ENCODE results near the gene DTX4. TPM values are rescaled to one million over a fixed set of nuclear protein-coding genes. Genes with fewer than 3 reads are reported as not detected.
"Not testable (repeated sequence)": the region's sequence is repeated elsewhere in the genome, so short reads cannot be mapped to it uniquely, and the experiment has no call there.

The DTX4 gene
- total RNA-seq = 42.0 TPM

DNA sequence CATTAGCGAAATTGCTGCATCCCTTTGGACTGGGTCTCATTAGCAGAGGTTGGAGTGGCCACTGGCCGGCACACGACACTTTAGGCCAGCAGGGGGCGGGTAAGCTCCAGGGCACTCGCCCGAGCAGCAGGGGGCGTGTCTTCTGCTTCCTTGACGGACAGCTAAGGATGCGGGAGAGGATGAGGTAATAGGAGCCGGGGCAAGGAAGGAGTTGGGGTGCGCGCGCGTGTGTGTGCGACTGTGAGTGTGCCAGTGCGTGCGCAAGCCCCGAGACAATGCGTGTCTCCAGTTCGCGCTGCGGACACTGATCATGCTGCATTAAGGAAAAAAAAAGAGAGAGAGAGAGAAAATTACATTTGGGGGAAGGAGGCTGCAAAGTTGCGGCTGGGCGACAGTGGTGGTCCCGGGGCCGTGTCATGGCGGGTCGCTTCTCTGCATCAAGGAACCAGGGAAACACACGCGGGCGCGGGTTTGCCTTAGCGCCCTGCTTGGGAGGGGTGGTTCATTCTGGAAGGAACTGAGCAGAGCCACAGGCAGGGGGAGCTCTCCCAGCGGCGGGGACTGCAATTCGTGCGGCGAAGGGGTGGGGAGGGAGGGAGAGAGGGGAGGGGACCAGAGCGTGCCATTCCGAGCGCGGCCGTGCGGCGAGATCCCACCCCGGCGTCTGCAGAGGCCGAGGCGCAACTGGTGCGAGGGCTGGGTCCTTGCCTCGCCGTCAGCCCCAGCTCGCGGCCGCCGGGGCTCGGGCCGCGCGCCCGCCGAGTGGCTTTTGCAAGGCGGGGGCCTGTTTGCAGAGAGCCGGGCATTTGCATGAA, at the start of gene DTX4:
Gene DTX4, plus strand, starts transcription at position 625 of the 815 bp plus-strand sequence. CDS start 464 bp downstream, outside the sequence.
- no peak for FAIRE-seq
- DNase-seq (ENCODE audit: low spot score in 2 of 2) = peak; percentile 83 to 84

DNA sequence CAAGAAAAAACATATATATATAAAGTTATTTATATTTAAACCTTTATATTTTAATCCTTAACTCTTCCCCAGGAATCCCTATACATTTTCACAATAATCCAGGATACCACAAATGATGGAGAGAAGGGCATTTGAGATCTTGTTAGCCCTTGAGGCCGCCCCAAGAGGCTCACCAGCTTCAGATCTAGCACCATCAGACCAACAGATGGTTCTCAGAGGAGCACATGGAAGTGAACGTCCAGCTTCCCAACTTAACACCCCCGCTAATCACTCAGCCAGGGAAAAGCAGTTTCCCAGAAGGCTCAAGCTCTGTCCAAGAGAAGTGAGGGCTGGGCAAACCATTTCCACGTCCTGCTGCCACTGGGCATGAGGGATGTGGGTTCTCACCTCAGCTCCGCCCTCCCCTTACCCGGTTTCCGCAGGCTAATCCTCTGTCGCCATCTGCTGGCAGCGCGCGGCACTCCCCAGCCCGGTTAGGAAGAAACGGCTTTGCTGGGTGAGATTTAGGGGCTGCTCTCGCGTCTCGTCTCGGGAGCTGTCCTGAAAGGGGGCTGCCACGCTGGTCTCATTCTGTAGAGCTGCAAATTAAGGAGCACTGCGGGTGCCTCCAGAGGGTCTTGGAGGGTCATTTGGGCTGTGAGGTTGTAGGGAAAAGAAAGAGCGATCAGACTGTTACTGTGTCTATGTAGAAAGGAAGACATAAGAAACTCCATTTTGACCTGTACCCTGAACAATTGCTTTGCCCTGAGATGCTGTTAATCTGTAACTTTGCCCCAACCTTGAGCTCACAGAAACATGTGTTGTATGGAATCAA, 36.1 kb upstream of the DTX4 start:
- DNase-seq (ENCODE audit: low spot score in 2 of 2) = peak in 1 of 2 donors; percentile 67
- FAIRE-seq = no peak

DNA sequence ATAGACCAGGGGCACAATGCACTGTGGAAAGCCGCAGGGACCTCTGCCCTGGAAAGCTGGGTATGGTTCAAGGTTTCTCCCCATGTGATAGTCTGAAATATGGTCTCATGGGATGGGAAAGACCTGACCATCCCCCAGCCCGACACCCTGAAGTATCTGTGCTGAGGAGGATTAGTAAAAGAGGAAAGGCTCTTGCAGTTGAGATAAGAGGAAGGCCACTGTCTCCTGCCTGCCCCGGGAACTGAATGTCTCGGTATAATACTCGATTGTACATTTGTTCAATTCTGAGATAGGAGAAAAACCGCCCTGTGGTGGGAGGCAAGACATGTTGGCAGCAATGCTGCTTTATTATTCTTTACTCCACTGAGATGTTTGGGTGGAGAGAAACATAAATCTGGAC, 35.4 kb upstream of the DTX4 start:
- FAIRE-seq; DNase-seq (ENCODE audit: low spot score in 2 of 2): not testable (repeated sequence)

DNA sequence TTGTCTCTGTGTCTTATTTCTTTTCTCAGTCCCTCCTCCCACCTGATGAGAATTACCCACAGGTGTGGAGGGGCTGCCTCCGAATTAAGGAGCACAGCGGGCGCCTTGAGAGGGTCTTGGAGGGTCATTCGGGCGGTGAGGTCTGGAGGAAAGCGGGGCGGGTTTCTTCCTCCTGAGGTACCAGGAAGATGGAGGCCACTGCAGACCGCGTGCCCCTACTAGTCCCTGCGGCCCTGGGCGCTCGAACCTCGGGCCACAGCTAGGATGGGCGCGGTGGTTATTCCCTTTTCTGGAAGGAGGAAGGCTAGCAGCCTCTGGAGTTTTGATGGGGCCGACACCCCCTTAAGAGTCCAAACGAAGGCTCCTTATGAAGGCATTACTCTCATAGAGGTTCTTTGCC, 34.7 kb upstream of the DTX4 start:
- FAIRE-seq (no peak), DNase-seq (ENCODE audit: low spot score in 2 of 2) (no peak)

DNA sequence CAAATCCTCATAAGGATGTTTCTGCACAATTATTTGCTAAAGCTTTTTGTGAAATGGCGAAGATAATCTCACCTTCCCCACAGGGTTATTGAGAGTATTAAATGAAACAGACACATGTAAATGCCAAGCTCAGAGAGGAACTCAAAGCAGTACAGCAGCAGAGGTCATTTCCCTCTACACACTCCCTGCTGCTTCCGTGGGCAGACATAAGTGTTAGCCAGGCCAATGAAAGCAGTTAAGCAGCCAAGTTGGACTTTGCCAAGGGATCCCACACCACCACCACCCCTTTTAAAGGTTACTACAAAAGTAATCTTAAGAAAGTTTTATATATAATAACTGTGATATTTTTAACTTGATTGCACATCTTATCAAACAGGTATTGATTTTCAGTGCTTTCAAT, 33.3 kb upstream of the DTX4 start:
- DNase-seq (ENCODE audit: low spot score in 2 of 2) = no peak
- FAIRE-seq = no peak

DNA sequence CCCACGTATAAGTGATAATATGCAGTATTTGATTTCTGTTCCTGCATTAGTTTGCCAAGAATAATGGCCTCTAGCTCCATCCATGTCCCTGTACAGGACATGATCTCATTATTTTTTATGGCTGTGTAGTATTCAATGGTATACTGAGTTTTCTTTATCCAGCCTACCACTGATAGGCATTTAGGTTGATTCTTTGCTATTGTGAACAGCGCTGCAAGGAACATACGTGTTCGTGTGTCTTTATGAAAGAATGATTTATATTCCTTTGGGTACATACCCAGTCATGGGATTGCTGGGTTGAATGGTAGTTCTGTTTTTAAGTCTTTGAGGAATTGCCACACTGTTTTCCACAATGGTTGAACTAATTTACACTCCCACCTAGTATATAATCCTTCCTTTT, 30.7 kb upstream of the DTX4 start:
- DNase-seq (ENCODE audit: low spot score in 2 of 2) = no peak
- FAIRE-seq = no peak

DNA sequence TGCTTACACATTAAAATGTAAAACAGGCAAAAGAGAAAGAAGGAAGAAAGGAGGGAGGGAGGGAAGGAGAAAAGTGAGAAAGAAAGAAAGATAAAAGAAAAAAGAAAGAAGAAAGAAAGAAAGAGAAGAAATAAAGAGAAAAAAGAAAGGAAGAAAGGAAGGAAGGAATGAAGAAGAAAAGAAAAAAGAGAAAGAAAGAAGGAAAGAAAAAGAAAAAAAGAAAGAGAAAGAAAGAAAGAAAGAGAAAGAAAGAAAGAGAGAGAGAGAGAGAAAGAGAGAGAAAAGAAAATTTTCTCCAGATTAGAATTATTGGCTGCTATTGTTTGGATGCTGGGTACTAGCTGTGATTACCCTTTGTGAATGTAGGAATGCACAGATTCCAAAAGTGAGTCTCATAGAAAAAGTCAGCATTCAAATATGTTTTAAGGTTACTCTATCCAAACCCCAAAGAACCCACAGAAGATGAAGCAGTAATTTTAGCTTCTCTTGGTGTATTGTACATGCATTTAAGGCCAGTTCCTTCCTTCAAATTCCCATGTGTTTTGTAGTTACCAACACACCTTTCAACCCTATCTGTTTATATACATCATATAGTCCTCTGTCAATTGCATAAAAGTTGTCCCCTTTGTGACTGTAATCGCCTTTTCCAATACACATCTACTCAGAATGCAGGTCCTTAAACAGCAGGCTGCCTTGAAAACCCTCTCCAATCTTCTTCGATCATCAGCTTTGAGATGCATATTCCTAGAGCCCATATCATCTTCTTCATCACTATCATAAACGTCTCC, 30.1 kb upstream of the DTX4 start:
- FAIRE-seq = no peak
- peak in 1 of 2 donors; percentile 7 for DNase-seq (ENCODE audit: low spot score in 2 of 2)

DNA sequence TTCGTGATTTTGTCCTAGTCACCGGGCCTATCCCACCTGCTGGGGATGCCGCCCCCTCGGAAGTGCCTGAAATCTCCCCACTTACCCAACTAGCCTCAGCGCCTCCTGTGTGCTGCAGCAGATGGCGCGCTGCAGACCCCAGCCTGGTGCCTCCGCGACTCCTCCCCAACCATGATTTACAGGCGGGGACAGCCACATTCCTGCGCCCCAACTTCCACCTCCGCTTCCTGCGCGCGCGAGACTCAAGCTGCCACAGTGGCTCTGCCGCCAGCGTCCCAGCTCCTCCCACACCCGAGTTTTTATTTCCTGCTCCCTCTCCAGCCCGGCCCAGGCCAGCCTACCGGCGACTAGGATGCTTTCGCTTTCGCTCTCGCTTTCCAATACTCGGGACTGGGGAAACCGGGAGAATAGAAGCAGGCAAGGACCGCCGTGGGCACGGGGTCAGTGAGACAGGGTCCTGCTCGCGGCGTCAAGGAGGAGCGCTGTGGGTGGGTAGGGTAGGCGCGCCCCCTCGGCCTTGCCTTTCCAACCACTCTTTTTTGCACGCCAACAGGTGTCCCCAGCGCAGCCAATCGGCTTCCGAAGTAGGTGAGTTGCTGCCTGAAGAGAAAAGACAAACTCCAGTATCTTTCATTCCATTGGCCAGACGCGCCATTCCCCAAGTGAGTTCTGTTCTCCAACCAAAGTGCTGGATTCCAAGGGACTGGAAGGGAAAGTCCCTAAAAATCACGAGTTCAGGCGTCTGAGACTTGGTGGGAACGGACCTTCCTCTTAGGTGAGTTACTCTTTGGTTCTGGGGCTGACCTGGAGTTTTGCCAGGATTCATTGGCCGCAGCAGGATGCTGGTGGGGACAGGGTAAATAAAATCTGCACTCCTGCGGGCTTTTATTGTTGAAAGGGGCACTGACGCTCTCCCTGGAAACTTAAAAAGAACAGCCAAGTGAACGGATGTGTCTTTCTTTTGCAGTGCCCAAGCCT, 29.1 kb upstream of the DTX4 start, which contains the start of gene FAM111A:
Gene FAM111A, plus strand, starts transcription at position 327 of the 978 bp plus-strand sequence. CDS start 6,017 bp downstream, outside the sequence.
- FAIRE-seq (no peak), DNase-seq (ENCODE audit: low spot score in 2 of 2) (peak; percentile 63 to 76)

DNA sequence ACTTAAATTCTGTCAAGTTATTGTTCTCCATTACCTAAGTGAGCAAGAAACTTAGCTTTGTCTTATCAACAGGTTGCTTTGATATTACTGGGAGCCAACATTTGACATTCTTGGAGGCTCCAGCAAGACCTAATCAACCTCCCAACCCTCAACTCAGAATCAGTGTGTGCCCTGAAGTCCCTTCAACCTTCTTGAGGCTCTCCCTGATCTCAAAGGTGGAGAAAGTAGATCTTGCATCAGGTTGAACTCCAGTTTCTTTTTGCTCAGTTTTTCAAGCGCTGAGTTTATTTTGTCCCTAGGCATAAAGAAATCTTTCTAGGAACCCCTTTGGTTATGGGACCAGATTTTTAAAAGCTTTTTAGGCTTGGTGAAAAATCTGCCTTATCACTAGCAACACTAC, 27.8 kb upstream of the DTX4 start:
- DNase-seq (ENCODE audit: low spot score in 2 of 2) (no peak), FAIRE-seq (no peak)

DNA sequence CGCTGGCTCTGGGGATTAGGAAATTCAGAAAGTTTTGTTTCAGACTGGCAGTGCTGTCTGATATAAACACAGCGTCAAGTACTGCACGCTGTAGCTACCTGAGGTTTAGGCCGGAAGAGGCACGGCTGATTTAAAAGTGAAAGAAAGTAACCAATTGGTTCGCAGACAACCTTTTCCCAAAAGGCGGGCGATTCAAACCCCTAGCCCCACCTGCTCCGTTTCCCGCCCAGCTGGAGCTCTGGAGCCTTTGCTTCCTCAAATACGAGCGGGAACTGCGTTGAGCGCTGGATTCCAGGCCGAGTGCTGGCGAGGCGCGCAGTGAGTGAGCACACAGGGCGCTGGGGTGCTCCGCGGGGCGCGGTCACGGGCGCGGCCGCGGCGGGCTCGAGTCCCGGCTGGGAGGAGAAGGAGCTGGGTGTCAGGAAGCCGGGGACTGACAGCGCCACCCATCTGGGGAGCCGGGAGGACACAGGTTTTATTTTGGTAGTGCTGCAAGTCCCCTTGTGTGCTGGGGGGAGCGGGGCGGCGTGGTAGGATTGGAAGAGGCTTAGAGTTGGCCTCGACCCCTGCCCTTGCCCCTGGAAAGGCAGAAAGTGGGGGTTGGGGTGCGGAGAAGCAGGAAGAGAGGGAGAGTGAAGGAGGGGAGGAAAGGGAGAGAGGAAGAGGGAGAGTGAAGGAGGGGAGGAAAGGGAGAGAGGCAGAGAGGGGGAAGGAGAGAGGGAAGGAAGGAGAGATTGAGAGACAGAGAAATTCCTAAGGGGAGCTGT, 27.2 kb upstream of the DTX4 start:
- FAIRE-seq (no peak), DNase-seq (ENCODE audit: low spot score in 2 of 2) (peak; percentile 74 to 81)

DNA sequence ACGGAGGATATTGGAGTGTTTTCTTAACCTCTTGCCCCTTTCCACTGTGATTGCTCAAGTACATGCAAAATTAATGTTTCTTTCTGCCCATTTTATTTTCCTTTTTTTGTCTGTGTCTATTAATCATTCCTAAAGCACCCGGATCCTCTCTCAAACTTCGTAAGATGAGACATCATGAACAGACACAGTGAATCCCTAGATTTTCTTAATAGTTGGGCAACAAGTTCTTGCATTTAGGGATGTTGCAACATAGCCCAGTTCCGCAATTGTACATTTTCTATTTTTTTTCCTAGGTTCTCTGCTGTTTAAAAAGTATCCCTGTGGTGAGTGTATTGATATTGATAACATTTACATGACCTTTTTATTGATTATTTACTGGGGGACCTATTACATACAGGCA, 26.4 kb upstream of the DTX4 start:
- FAIRE-seq (no peak), DNase-seq (ENCODE audit: low spot score in 2 of 2) (no peak)

DNA sequence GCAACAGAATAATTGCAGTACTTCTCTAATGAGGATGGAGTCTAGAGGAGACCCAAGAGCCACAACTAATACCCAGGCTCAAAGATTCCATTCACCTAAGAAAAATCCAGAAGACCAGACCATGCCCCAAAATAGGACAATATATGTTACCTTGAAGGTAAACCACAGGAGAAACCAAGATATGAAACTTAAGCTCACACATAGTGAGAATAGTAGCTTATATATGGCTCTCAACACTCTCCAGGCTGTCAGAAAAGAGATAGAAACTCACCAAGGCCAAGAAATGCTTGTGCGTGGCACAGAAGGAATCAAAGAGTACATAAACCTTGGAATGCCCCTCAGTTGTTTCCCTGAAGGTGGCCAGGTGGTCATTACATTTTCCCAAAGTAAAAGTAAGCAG, 20.2 kb upstream of the DTX4 start:
- FAIRE-seq (no peak), DNase-seq (ENCODE audit: low spot score in 2 of 2) (no peak)

DNA sequence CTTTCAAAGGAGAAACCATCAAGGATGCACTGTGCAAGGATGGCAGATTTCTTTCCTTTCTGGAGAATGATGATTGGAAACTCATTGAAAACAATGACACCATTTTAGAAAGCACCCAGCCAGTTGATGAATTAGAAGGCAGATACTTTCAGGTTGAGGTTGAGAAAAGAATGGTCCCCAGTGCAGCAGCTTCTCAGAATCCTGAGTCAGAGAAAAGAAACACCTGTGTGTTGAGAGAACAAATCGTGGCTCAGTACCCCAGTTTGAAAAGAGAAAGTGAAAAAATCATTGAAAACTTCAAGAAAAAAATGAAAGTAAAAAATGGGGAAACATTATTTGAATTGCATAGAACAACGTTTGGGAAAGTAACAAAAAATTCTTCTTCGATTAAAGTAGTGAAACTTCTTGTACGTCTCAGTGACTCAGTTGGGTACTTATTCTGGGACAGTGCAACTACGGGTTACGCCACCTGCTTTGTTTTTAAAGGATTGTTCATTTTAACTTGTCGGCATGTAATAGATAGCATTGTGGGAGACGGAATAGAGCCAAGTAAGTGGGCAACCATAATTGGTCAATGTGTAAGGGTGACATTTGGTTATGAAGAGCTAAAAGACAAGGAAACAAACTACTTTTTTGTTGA, 19.5 kb upstream of the DTX4 start:
- FAIRE-seq (no peak), DNase-seq (ENCODE audit: low spot score in 2 of 2) (no peak)

DNA sequence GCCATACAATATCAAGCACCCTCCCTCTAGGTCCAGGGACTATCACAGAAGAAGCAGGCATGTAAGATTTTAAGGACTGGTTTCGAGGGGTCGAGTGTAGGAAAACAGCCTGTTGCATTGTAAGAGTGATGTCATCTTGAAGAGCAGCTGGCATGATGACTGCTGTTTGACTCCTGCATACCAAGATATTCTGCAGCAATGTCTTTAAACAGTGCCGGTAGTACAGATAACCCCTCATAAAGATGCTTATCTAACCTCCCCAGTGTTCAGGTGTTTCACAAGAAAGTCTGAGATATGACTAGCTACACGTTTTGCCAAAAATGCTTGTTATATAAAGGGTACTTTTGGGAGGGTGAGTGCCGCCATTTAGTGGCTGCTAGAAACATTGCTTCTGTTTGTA, 17.3 kb upstream of the DTX4 start:
- no peak for DNase-seq (ENCODE audit: low spot score in 2 of 2)
- FAIRE-seq = no peak

DNA sequence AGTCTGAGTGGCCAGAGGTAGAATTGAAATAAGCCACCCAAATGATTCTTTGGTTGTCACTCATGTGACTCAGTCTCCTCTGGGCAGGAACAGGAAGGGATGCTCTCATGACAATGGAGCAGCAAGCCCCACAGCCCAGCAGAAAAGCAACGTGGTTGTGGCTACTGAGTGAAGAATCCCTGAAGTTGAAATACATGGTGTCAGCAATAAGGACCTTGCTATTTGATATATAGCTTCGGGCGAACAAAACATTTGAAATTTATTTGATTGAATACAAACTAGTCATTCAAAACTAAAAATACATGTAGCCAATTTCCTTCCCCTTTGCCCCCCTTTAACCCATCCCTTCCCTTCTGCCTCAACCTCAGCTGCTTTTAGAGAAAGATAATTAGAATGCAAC, 14.5 kb upstream of the DTX4 start:
- no peak for FAIRE-seq
- DNase-seq (ENCODE audit: low spot score in 2 of 2) = no peak

DNA sequence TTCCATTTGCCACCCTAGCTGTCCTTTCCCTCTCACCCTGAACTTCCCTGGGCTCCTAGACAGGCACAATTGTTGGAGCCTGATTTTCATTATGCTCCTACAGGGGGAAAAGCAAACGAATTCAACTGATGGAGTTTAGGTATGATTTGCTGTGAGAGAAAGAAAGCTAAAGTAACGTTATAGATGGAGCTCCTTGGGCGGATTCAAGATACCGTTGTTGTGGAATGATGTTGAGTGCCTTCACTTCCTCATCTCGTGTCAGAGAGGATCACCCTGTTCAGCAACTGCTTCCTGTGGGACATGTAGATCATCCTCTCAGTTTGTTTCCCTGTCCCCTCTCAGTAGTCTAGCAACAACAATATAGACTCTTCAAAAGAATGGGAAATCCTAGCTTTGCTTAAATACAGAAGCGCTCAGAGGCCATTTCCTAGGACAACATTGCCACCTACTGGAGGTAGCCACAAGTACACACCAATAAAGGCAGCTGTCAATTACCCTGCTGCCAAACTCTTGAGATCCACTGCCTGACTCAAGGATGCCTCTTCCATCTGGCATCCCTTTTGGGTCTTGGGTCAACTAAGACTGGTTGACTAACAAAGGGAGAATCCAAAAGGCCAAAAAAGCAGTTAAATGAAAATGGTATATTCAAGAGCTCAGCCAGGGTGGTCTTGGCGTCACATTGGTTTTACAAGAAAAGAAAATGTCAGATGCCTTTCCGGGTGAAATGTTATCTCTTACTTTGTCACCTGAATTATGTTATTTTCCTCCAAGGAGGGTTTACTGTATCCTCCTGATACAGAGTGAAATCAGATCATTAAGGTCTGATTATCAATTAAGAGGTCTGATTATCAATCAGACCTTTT, 13.5 kb upstream of the DTX4 start:
- DNase-seq (ENCODE audit: low spot score in 2 of 2) (peak; percentile 37 to 64), FAIRE-seq (no peak)

DNA sequence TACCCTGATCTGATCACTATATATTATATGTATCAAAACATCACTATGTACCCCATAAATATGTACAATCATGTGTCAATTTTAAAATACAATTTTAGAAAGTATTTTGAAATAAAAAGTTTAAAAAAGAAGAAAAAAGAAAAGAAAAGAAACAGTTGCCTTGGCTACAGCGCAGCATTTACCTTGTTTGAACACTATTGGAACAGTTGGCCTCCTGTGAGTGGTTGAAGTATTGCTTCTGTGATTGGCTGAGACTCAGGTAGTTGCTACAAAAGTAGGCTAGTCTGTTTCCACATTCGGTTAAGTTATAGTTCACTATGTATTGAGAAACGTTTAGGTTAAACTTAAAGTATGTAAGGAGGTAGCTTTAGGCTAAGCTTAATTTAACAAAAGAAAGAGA, 7.9 kb upstream of the DTX4 start:
- FAIRE-seq (no peak), DNase-seq (ENCODE audit: low spot score in 2 of 2) (no peak)

All from frontal cortex (tissue), 4 donors.